Kidney (tissue), 14 donors: ENCODE results near the gene YKT6. TPM values are rescaled to one million over a fixed set of nuclear protein-coding genes. Genes with fewer than 3 reads are reported as not detected.

Source experiments
- DNase-seq, 5 donors: peaks; one replicate each; pipeline ENCODE4 v3.0.0-alpha.2; 2013 to 2020
- FAIRE-seq: peaks from 2 replicates; lab custom pipeline; 2012; peaks lifted over from hg19 to GRCh38; lab: Jason Lieb, UNC
- H3K27ac ChIP-seq, 2 donors: one replicate each; pipeline ENCODE4 v1.7.0; 2013; ENCODE audit warnings: low read depth in 2 of 2, low read length in 2 of 2, inconsistent platforms in 1 of 2
- H3K27me3 ChIP-seq: one replicate; pipeline ENCODE4 v1.7.1; 2013; ENCODE audit warnings: low read length, inconsistent platforms; ENCODE audit not compliant: control insufficient read depth, insufficient read depth
- H3K36me3 ChIP-seq, 3 donors: one replicate each; pipeline versions ENCODE4 v1.7.0 to v1.7.1; 2013; ENCODE audit warnings: low read length in 3 of 3, control low read depth in 1 of 3, inconsistent platforms in 1 of 3; ENCODE audit not compliant: insufficient read depth in 3 of 3, control insufficient read depth in 2 of 3
- H3K4me1 ChIP-seq, 3 donors: one replicate each; pipeline versions ENCODE4 v1.7.0 to v1.7.1; 2013; ENCODE audit warnings: low read length in 3 of 3, inconsistent platforms in 1 of 3, low read depth in 1 of 3; ENCODE audit not compliant: control insufficient read depth in 2 of 3, insufficient read depth in 2 of 3
- H3K4me3 ChIP-seq, 3 donors: one replicate each; pipeline versions ENCODE4 v1.7.0 to v1.8.1; 2013; ENCODE audit warnings: low read length in 3 of 3, control low read depth in 1 of 3, inconsistent platforms in 1 of 3
- H3K9ac ChIP-seq, 3 donors: one replicate each; pipeline versions ENCODE4 v1.7.0 to v1.7.1; 2013; ENCODE audit warnings: low read length in 3 of 3, control low read depth in 1 of 3, inconsistent platforms in 1 of 3
- H3K9me3 ChIP-seq, 3 donors: one replicate each; pipeline versions ENCODE4 v1.7.0 to v1.7.1; 2013; ENCODE audit warnings: low read length in 3 of 3, control low read depth in 1 of 3, inconsistent platforms in 1 of 3; ENCODE audit not compliant: control insufficient read depth in 2 of 3, insufficient read depth in 1 of 3
- intact Hi-C: fragments of 100-400 bp; cut with DNase I; formaldehyde crosslinking; loops from one replicate; pipeline ENCODE4 v1.11.1; 2022
- polyA plus RNA-seq: library from polyadenylated mRNA; stranded (reverse); fragments of 350-450 nt; fragmentation: Illumina TruSeq; extraction: RNeasy Lipid Tissue Mini Kit (QIAGEN cat#74804); gene quantifications from one replicate; pipeline ENCODE4 v1.2.3, GENCODE V29; 2014; ENCODE audit warnings: low read depth, low replicate concordance; ENCODE audit not compliant: insufficient read depth
- total RNA-seq: library from RNA; stranded (reverse); fragmentation: NEBNext Ultra II Directional; extraction: Animal tissue kit (Norgen Biotek cat#: 25700); gene quantifications from one replicate; pipeline ENCODE4 v1.2.1, GENCODE V29; 2021
- TF ChIP-seq, protein P1 (sequence below): IDR thresholded peaks from 3 replicates; pipeline ENCODE4 v1.5.1; 2012; ENCODE audit warnings: mild to moderate bottlenecking, moderate library complexity, borderline replicate concordance; ENCODE audit not compliant: insufficient read depth; ENCODE audit errors: extremely low read depth
- donor health status: control.
- donor health status: control.
- donor health status: control.
- donor health status: control.
- donor health status: control.
- donor health status: DM: yes; HTN: yes; CAD: no.
- donor health status: Normal renal cell carcinoma (clear cell type).

YKT6 gene
- total and polyA plus RNA-seq, 2 donors from 2014 or later = 53.2 to 60.2 TPM

DNA sequence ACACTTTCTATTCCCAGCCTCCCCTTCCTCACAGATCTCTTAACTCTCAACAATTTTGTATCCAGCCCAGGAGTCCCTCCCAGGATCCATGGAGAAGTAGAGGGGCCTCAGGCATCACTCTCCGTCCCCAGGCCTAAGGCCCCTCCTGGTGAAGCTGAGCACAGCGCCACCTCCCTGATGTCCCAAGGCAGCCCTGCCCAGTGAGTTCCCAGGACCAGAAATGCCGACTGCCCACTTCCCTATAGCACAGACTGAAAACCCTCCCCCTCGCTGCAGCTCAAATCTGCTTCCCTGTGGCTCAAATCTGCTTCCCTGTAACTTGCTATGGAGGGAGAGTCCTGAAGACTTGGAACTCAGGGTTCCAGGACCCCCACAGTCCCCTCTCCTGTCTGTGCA is 35.6 kb downstream of the YKT6 start:
- no peak for FAIRE-seq
- no peak for DNase-seq
- intact Hi-C loops = no loop called here
- H3K9me3 ChIP-seq = no peaks in the 10 kb centered on the region
- TF ChIP-seq, protein P1, sequence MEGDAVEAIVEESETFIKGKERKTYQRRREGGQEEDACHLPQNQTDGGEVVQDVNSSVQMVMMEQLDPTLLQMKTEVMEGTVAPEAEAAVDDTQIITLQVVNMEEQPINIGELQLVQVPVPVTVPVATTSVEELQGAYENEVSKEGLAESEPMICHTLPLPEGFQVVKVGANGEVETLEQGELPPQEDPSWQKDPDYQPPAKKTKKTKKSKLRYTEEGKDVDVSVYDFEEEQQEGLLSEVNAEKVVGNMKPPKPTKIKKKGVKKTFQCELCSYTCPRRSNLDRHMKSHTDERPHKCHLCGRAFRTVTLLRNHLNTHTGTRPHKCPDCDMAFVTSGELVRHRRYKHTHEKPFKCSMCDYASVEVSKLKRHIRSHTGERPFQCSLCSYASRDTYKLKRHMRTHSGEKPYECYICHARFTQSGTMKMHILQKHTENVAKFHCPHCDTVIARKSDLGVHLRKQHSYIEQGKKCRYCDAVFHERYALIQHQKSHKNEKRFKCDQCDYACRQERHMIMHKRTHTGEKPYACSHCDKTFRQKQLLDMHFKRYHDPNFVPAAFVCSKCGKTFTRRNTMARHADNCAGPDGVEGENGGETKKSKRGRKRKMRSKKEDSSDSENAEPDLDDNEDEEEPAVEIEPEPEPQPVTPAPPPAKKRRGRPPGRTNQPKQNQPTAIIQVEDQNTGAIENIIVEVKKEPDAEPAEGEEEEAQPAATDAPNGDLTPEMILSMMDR = no peak
- peaks cover 0 to 2% (median 0%) of the 10 kb centered on the region in 3 donors for H3K4me1 ChIP-seq
- no peaks in the 10 kb centered on the region for H3K27me3 ChIP-seq
- no peaks in the 10 kb centered on the region for H3K36me3 ChIP-seq
- H3K27ac ChIP-seq = no peak overlapping the region
- H3K9ac ChIP-seq = no peak overlapping the region
- no peak overlapping the region for H3K4me3 ChIP-seq

DNA sequence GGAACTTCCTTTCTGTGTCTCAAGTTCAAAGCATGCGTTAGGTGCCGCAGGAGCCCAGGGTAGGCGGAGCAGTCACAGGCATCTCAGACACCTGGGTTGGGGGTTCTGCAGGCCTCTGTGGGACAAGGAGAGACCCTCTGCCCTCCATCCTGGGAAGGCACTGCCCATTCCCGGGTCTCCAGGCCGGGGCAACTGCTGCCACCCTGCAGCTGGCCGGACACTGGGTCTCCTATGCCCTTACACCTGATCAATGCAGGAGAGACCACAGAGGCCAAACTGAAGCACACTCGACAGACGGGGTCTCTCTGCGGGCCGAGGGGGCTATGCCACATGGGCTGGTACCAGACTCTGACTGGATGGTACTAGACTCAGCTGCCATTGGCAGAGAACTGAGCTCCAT is 36.9 kb downstream of the YKT6 start:
- Histone ChIP-seq H3K27ac (no peak overlapping the region), H3K9ac (no peak overlapping the region), H3K4me3 (no peak overlapping the region), H3K9me3 (no peaks in the 10 kb centered on the region), H3K27me3 (no peaks in the 10 kb centered on the region), H3K36me3 (no peaks in the 10 kb centered on the region), H3K4me1 (peaks cover 0 to 4% (median 0%) of the 10 kb centered on the region in 3 donors)
- no peak for DNase-seq
- TF ChIP-seq, protein P1 = no peak
- no peak for FAIRE-seq
- intact Hi-C loops = no loop called here

DNA sequence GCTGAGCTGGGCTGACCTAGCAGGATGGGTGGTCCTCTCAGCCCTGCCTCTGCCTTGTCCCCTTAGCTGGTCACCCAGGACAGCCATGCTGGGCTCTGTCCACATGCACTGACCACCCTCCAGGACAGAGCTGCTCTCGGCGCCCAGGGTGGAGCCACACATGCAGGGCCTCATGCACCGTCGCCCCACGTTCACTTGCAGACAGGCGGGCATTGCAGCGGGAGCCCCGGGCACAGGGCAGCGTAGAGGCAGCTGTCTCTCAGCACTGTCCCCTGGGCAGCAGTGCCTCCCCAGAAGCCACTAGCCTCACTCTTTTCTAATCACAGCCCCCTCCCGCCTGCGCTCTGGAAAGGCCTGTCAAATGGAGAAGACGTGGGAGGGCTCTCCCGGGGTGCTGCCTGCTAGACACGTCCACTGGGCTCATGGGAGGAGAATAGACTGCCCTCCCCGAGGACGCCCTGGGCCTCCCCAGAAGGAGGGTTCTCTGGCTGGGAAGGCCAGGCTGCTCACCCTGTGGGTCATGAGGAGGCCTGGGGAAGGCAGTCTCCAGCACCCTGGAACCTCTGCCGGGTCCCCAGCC is 37.4 kb downstream of the YKT6 start:
- Histone ChIP-seq H3K27ac (no peak overlapping the region), H3K36me3 (no peaks in the 10 kb centered on the region), H3K4me1 (peaks cover 0 to 4% (median 0%) of the 10 kb centered on the region in 3 donors), H3K4me3 (no peak overlapping the region), H3K9me3 (no peaks in the 10 kb centered on the region), H3K9ac (no peak overlapping the region), H3K27me3 (no peaks in the 10 kb centered on the region)
- DNase-seq = no peak
- FAIRE-seq = no peak
- intact Hi-C loops = no loop called here
- TF ChIP-seq, protein P1 = no peak

- intact Hi-C loops = no loop called here
- Histone ChIP-seq H3K4me1 (peaks cover 0 to 4% (median 0%) of the 10 kb centered on the region in 3 donors), H3K27ac (no peak overlapping the region), H3K27me3 (no peaks in the 10 kb centered on the region), H3K9me3 (no peaks in the 10 kb centered on the region), H3K4me3 (no peak overlapping the region), H3K9ac (no peak overlapping the region), H3K36me3 (no peaks in the 10 kb centered on the region)
- FAIRE-seq (no peak), DNase-seq (no peak)
- TF ChIP-seq, protein P1 = no peak
These were observed 38.6 kb downstream of the YKT6 start for GRCh38 chr7:44239361-44239760.
